HG02943 (cell line): ENCODE results near the gene MTPN.

Source experiments
- ATAC-seq: cut with Tn5 transposase; IDR thresholded peaks from one replicate; pipeline ENCODE4 v1.9.1; 2021; ENCODE audit warnings: mild to moderate bottlenecking, low read depth, moderate library complexity; ENCODE audit not compliant: unreplicated experiment

MTPN gene, protein sequence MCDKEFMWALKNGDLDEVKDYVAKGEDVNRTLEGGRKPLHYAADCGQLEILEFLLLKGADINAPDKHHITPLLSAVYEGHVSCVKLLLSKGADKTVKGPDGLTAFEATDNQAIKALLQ

DNA sequence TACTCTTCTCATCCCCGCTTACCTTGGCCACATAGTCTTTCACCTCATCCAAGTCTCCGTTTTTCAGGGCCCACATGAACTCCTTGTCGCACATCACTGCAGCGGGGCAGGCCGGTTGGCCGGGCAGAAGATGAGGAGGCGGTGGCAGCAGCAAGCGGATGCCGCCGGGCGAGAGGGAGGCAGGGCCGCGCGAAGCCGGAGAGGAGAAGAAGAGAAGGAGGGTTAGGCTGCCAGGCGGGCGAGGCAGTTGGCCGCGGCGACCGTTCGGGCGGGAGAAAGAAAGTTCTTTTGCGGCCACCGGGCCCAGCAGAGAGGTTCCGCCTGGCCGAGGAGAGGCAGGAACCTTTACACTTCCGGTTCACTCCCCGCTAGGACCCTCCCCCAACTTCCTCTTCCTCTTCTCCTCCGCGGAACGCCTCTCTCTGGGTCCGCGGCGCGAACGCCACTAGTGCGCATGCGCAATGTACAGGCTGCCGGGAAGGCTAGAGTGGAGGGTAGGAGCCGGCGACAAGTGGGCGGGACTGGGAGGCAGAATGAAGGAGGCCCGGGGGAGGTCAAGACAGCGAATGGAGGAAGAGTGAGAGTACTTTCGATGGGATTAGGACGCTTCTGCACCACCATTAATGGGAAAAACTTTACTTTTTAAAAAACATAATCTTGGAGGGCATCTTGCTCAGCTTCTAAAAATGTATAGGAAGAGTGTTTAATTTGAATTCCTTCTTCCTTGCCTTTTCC lies at the start of gene MTPN:
Gene MTPN, minus strand, starts transcription at position 353 of the 735 bp plus-strand sequence. Its CDS starts 259 bp downstream, at position 94.
- ATAC-seq: peak; percentile 58

DNA sequence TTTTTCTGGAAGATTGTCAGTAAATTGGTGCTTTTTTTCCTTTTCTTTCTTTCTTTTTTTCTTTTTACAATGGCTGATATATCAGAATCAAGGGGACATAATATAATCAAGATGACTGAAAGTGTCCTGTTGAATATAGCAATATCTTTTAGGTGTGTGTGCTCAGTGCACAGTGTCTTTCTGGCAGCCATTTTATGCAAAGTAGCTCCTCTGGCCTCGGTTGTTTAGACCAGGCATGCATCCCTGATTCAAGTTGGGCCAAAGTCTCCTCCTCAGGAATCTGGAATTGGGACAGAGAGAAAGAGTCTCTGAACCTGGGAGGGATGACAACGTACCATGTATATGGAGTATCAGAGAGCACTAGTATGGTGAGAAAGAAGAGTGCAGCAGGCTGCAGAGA lies 49.0 kb upstream of the MTPN start:
- no peak for ATAC-seq

DNA sequence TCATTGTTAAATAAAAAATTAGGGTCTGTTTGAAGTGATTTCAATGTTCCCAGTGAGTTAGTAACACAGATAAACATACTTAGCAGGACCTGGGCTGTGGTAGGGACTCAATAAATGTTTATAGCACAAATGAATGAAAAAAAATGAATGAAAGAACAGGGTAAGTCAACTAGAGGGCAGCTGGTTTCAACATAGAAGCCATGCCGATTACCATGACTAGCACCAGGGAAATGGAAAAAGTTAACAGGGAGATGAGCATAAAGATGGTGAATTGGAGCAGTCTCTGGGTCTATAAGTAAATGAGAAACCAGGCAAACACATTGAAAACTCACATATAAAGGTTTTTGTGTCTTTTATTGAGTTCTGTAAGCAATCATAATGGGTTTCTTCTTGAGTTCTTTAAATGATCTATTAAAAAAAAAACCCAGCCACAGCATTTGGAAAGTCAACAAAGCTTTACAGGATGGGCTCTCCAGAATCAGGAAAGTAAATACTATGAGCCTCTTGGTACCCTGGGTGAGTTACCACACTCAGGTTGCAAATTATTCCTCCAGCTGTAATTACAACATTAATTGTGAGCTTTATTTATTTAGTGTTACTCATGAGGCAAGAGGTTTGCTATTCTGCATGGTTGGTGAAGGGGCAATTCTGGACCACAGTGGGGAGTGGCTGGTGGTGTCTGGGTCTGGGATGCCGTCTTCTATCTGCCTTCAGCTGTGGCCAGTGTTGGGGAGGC lies 46.1 kb upstream of the MTPN start:
- ATAC-seq: no peak

DNA sequence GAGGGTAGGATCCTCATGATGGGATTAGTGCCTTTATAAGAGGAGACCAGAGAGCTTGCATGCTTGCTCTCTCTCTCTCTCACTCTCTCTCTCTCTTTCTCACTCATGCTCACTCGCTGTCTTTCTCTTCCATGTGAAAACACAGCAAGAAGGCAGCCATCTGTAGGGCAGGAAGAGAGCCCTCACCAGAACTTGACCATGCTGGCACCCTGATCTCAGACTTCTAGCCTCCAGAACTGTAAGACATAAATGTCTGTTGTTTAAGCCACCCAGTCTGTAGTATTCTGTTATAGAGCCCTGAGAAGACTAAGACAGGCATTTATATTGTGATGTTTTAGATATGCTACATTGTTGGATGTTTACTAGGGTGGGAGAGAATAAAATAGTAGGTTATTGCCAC lies 43.4 kb upstream of the MTPN start:
- ATAC-seq: no peak

DNA sequence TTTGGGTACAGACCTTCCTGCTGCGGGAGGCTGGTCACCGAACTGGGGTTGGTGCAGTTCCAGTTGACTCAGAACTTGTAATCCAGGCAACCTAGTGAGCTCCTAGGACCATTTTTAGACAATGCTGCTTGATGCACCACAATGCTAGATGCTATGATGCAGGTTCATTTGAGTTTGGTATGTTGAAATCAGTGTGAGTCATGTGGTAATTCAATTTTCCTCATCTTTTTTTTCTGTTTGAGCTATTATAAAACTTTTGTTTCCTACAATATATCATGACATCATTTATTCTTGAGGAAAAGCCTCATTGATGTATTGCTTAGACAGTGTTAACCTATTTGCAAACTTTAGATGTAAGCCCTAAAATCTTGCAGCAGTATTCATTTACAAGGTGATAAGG lies 40.9 kb upstream of the MTPN start:
- no peak for ATAC-seq

DNA sequence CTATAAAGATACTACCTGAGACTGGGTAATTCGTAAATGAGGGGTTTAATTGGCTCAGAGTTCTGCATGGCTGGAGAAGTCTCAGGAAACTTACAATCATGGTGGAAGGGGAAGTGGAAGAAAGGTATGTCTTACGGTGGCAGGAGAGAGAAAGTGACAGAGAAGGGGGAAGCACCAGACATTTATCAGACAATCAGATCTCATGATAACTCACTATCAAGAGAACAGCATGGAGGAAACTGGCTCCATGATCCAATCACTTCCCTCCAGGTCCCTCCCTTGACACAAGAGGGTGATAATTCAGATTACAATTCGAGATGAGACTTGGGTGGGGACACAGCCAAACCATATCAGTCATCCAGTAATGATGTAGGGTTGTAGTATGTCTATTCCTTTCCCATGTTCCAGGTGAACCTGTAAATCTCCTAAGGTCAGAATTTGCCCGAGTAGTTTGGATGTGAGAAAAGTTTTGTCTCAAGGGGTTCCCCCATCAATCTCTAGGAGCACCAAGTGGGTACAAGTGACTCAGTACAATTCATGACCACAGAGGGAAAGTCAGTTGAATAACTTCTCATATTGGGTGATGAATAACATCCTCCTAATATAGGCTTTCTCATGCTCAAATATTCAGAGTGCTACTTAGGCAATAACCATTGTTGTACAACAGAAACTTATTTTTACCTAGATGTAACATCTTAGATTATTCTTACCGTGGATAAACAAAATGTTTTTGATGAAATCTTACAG lies 39.7 kb upstream of the MTPN start:
- ATAC-seq: no peak

DNA sequence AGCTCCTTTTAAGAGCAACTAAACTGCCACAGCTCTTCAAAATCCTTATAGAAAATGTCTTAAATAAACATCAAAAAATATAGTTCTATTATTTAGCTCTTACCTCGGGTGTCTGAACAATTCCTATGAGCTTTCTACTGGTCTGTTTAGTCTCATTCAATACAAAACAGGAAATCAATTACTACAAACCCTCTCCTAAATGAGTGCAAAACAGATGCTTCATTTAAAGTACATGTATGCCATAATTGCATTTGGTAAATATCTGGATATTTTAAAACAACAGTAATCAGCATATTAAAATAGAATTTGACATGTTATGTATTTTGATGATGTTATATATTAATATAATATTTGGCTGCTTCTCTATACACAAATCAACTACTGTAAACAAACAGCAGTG lies 38.5 kb upstream of the MTPN start:
- no peak for ATAC-seq

DNA sequence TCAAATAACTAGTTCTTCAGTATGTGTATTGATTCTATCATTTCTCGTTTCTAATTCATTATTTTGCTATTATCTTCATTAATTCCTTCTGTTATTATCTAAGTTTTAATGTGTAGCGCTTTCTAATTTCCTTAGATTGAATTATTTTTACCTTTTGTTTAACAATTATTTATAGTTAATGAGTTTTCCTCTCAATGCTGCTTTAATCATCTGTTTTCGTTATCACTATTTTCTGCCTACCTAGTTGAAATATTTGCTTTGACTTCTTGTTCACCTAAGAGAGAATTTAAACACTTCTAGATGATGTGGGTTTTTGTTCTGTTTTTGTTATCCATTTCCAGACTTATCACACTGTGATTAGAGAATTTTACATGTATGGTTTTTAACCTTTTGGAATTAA lies 37.5 kb upstream of the MTPN start:
- no peak for ATAC-seq

DNA sequence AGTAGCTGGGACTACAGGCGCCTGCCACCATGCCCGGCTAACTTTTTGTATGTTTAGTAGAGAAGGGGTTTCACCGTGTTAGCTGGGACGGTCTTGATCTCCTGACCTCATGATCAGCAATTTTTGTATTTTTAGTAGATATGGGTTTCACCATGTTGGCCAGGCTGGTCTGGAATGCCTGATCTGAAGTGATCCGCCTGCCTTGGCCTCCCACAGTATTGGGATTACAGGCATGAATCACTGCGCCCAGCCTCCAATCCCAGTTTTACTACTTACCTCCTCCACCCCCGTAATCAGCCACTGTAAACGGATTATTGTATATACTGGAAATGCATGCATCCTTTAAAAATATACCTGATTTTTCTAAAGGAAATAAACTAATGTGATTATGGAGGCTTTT lies 35.1 kb upstream of the MTPN start:
- ATAC-seq: no peak

DNA sequence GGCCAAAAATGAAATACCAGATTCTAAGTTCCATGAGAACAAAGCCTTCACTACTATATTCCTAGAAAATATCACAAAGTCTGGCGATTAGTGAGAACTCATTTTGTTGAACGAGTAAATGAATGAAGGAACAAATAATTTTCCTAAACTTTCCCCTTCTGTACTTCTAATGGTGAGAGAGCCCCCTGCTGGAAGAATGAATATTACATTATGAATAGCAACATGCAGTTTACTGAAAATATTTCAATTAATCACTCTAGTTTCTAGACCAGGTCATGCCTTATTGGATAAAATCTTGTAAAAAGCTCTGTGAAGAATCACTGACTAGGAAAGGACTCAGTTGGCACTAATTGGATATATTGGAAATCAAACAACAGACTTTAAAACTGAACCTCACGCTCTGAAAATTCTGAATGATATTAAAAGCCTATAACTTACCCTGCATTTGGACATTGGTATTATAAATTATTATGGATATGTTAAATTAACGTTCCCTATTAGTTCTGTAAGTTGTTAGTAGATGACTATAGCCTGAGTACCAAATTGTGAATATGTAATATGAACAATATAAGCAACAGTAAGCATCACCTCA lies 32.4 kb upstream of the MTPN start:
- no peak for ATAC-seq

DNA sequence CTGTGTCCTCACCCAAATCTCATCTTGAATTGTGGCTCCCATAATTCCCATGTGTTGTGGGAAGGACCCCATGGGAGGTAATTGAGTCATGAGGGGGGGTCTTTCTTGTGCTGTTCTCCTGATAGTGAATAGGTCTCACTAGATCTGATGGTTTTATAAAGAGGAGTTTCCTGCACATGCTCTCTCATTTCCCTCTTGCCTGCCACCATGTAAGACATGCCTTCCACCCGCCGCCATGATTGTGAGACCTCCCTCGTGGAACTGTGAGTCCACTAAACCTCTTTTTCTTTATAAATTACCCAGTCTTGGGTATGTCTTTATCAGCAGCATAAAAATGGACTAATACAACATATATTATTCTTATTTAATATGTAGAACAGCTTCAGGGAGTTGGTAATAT lies 29.0 kb upstream of the MTPN start:
- ATAC-seq: no peak

DNA sequence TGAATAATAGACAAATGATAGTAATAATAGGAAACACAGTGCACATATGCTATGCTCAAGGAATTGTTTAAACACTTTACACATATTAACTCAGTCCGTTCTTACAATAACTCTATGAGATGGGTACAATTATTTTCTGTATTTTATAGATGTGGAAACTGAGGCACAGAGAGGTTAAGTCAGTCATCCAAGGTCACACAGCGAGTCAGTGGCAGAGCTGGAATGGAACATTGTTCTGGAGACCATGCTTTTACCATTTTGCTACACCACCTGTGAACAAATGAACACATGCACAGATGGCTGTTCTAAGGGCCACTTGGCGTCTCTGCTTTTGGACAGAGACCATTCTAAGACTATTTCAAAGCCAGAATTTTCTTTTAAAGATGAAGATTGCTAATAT lies 26.9 kb upstream of the MTPN start:
- ATAC-seq: no peak

DNA sequence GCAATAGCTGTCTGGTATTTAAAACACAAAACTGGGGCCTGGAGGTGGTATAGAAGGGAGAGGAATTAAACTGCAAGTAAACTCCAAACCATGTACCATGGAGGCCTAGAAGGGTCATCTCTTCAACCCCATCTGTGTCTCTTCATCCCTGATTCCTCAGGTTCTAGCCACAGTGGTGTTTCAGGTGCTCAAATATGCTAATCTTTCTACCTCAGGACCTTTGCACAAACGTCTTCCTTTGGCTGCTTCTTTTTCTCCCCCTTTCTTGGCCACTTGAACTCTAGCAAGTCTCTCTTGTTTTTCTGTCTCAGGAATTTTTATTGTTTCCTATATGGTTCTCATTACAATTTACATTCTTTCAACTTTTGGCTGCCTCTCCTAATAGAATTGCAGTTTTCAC lies 25.6 kb upstream of the MTPN start:
- no peak for ATAC-seq

DNA sequence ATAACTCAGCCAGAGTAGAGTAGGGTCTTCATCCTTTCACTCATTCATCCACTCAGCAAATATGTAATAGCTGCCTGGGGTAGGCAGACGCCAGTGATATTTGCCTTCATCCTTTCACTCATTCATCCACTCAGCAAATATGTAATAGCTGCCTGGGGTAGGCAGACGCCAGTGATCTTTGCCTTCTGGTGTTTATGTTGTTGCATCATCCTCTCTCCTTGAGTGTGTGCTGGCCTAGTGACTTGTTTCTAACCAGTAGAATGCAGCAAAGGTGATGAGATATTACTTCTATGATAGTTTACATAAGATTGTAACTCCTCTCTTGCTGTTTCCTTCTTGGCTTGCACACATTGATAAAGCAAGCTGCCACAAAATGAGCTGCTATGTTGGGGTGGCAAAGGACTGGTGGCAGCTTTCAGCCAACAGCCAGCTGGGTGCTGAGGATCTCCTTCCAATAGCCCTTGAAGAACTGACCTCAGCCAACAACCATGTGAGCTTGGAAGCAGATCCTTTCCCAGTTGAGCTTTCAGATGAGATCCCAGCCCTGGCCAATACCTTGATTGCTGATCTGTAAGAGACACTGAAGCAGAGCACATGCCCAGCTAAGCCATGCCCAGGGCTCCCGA lies 23.2 kb upstream of the MTPN start:
- ATAC-seq: no peak

DNA sequence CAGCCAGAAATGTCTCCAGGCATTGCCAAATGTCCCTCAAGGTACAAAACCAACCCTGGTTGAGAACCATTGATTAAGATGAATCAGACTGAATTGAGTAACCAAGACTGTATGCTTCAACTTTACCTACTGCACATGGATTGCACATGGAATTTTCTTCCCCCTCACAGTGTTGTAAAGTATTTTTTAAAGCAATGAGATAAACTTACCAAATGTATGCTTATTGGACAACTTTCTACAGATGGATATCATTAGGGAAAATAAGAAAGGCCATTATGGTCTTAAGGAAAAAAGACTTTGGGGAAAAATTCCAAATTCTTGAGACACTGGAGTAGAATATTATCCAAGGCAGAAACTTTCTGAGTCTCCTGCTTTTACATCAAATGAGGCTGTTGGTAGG lies 20.9 kb upstream of the MTPN start:
- no peak for ATAC-seq

DNA sequence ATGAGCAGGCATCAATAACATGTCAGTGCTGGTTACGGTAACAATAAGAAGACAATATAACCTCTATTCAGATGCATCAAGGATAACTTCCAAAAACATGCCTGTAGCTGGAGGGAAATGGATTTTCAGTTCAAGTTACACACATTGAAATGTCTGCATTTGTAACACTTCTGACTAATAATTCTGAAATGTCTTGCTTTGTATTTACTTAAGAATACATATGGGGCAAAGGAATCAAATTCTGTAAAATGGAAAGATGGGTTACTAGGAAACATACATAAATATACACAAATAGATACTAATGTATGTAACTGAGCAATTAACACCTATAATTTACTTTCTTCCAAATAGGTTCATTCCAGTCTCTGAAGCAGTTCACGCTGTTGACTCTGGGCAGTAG lies 18.6 kb upstream of the MTPN start:
- no peak for ATAC-seq

DNA sequence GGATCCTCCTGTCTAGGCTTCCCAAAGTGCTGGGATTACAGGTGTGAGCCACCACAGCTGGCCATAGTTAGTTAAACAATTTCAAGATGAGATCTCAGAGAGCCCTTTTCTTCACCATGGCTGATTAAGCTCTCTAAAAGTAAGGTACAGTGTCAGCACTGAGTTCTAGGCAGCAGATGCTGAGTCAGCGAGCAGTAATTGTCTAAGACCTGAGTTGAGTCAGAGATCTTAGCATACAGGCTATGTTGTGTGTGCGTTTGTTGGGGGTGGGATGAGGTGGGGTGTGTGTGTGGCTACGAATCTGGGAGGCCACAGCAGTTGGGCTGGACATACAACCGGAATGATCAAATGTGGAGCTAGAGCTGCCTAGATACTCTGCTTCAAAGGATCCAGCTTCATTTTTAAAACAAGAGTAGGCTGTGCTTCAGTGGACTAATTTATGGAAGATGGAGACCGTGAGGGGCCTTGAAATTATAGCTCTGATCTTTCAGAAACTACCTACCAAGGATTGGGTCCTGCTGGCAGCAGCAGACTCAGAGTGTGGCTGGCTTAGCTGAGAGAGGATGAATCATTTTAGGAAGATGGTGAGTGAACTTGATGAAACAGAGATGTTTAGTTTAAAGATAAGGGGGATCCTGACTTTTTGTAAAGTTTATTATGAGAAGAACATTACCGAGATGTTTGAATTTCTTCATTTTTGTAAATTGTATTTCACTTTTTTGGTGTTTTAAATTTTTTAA lies 17.5 kb upstream of the MTPN start:
- no peak for ATAC-seq

DNA sequence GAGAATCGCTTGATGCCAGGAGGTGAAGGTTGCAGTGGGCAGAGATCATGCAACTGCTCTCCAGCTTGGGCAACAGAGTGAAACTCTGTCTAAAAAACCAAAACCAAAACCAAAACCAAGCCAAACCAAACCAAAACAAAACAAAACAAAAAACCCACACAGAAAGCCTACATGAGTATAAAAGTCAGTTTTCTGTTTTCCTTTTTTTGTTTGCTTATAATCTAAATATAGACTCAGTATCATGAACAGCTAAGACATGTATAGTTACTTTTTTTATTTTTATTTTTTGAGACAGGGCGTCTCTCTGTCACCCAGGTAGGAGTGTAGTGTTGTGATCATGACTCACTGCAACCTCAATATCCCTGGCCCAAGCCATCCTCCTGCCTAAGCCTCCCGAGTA lies 16.8 kb upstream of the MTPN start:
- peak; percentile 75 for ATAC-seq

DNA sequence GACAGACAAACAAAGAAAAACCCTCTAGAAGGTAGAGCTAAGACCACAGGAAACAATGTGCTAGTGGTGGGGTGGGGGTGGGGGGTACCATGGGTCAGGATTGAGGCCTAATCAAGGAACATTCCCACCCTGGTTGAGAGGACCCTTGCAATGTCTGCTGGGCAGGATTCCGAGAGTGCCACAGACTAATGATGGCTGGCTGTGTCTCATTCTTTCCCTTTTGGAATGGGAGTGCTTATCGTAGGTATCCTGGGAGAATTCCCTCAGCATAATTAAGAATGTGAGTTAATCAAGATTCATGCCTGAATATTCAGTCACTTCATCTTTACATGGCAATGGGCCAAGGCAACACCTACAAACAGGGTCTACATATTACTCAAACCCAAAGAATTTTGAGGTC lies 14.7 kb upstream of the MTPN start:
- no peak for ATAC-seq

DNA sequence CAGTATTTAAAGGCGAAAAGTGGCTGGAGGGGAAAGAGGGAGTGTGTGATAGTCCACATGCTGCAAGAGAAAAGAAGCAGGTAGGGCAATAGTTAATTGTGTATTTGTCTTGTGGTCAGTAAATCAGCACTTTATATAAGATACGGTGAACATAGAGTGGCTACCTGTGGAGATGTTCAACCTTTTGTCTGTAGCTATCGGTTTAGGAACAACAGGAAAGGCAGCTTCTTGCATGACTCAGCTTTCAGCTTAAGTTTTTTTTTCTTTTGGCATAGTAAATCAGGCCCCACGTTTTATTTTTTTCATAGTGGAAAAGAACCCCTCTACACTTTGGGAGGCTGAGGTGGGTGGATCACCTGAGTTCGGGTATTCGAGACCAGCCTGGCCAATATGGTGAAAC lies 14.2 kb upstream of the MTPN start:
- no peak for ATAC-seq
